Thoracic aorta (tissue), 2 donors: ENCODE measurements around the gene CRIP1. TPM values are rescaled to one million over a fixed set of nuclear protein-coding genes. Genes with fewer than 3 reads are reported as not detected.
A peak's percentile ranks its signal among the peaks of the same experiment; 100 is the strongest.

Experiments
- ATAC-seq: fragments of 150-250 bp; one replicate; pipeline ENCODE4 v1.8.0; 2017; ENCODE audit warnings: low read depth; ENCODE audit not compliant: insufficient number of reproducible peaks, low FRiP score
- DNase-seq: peaks from one replicate; pipeline ENCODE4 v3.0.0-alpha.2; 2020; ENCODE audit warnings: low spot score
- H3K27ac ChIP-seq, 2 donors: fragments of 200-600 bp; sonication (generic); 1 replicate in 1 of 2; 2 replicates in 1 of 2; pipeline ENCODE4 v1.5.1; 2016; ENCODE audit warnings: mild to moderate bottlenecking in 2 of 2, moderate library complexity in 2 of 2
- H3K27me3 ChIP-seq: fragments of 200-600 bp; sonication (generic); replicated peaks from 2 replicates; pipeline ENCODE4 v1.6.0; 2016; ENCODE audit warnings: mild to moderate bottlenecking; ENCODE audit not compliant: insufficient read depth
- H3K36me3 ChIP-seq: fragments of 200-600 bp; sonication (generic); one replicate; pipeline ENCODE4 v1.5.1; 2016
- H3K4me1 ChIP-seq, 2 donors: fragments of 200-600 bp; sonication (generic); 1 replicate in 1 of 2; 2 replicates in 1 of 2; pipeline versions ENCODE4 v1.5.1 to v1.6.0; 2016; ENCODE audit warnings: low read depth in 2 of 2, mild to moderate bottlenecking in 1 of 2; ENCODE audit not compliant: control insufficient read depth in 1 of 2
- H3K4me3 ChIP-seq: fragments of 200-600 bp; sonication (generic); 2 replicates; pipeline ENCODE4 v1.5.1; 2016; ENCODE audit warnings: mild to moderate bottlenecking
- H3K9me3 ChIP-seq: fragments of 200-600 bp; sonication (generic); 2 replicates; pipeline ENCODE4 v1.5.1; 2016
- CTCF ChIP-seq: fragments of 200-600 bp; sonication (generic); IDR thresholded peaks from one replicate; pipeline ENCODE4 v1.5.1; 2019; ENCODE audit warnings: antibody characterized with exemption
- total RNA-seq, 2 donors: library from RNA; depleted of rRNA; stranded (reverse); fragments of >200 nt; gene quantifications; one replicate each; pipeline versions ENCODE4 v1.1.0 to v1.2.3, GENCODE V29; 2016

Gene CRIP1
- total RNA-seq, 2 donors from 2014 or later = 75.4 to 325 TPM

DNA sequence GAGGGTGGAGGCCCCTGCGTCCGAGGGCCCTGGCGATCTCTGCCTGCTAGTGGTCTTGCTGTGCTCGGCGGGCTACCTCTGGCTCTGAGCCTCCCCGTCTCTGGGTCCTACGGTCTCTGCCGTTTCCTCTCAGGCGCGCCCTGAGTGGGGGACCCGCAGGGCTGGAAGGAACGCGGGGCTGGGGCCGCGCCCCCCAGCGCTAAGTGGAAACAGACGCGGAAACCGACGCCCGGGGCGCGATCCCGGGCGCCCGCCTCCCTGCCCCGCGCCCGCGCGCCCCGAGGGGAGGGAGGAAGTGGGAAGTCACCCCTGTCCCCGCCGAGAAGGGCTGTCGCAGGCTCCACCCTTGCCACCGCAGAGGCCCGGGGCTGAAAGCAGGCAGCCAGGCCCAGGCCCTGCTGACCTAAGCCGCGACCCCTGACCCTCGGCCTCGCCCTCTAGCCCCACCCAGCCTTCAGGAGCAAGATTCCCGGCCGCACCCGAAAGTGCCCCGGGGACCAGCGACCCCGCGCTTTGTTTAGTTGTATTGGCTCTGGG is 831 bp downstream of the CRIP1 start:
- H3K9me3 ChIP-seq = no peaks in the 10 kb centered on the region
- peak overlapping the region; percentile 82 for H3K4me3 ChIP-seq
- H3K27ac ChIP-seq = peak overlapping the region; percentile 74 to 100
- no peaks in the 10 kb centered on the region for H3K27me3 ChIP-seq
- H3K4me1 ChIP-seq = peaks cover 38 to 84% of the 10 kb centered on the region in 2 donors
- ATAC-seq = no peak
- H3K36me3 ChIP-seq = no peaks in the 10 kb centered on the region
- no peak for TF ChIP-seq CTCF
- DNase-seq = no peak

- TF ChIP-seq CTCF = no peak
- Histone ChIP-seq H3K27ac (peak overlapping the region; percentile 74 to 100), H3K4me1 (peaks cover 31 to 77% of the 10 kb centered on the region in 2 donors), H3K27me3 (no peaks in the 10 kb centered on the region), H3K36me3 (no peaks in the 10 kb centered on the region), H3K9me3 (no peaks in the 10 kb centered on the region), H3K4me3 (peak overlapping the region; percentile 82)
- ATAC-seq (no peak), DNase-seq (no peak)
Measured at GRCh38 chr14:105487986-105488777, 1.5 kb downstream of the CRIP1 start.

- peak overlapping the region; percentile 83 to 100 for H3K27ac ChIP-seq
- peaks cover 25 to 69% of the 10 kb centered on the region in 2 donors for H3K4me1 ChIP-seq
- no peaks in the 10 kb centered on the region for H3K27me3 ChIP-seq
- DNase-seq (no peak), ATAC-seq (no peak)
- no peaks in the 10 kb centered on the region for H3K9me3 ChIP-seq
- no peak for TF ChIP-seq CTCF
- peak overlapping the region; percentile 82 for H3K4me3 ChIP-seq
- no peaks in the 10 kb centered on the region for H3K36me3 ChIP-seq
Measured at GRCh38 chr14:105488781-105489541, 2.3 kb downstream of the CRIP1 start.

DNA sequence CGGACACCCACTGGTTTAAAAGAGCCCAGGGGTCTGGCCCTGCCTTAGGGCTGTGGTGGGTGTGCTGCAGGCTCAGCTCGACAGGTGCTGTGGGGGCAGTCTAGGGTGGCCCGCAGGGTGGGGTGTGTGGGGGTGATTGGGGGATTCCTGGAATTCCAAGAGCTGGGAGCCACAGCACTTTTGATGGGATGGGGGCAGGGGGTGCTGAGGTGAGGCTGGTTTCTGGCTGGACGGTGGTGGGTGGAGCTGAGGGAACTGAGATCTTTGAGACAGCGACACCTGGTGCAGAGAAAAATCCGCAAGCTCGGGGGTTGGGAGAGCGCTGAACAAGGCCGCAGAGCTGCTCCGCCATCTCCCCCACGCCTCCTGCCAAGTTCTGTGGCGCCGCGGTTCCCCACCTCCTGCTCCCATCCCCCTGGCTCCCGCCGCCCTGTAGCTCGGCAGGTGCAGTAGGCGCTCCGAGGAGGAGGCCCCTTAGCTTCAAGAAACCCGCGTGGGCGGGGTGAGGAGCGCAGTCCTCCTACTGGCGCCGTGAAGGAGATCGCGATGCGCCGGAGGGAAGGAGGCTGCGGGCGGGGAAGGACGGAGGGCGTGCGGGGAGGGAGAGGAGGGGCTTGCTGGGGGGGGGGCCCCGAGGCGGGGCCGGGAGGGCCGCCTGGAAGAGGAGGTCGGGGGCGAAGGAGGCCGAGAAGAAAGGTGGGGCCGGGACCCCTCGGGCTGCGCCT is 3.0 kb downstream of the CRIP1 start:
- Histone ChIP-seq H3K27me3 (no peaks in the 10 kb centered on the region), H3K4me1 (peaks cover 20 to 62% of the 10 kb centered on the region in 2 donors)
- no peak for DNase-seq

More for the DNA sequence above, 3.0 kb downstream of the CRIP1 start:
- peak; percentile 58 for TF ChIP-seq CTCF
- peak overlapping the region; percentile 83 to 100 for H3K27ac ChIP-seq
- no peaks in the 10 kb centered on the region for H3K36me3 ChIP-seq
- peak overlapping the region; percentile 82 for H3K4me3 ChIP-seq
- ATAC-seq = peak; percentile 35
- no peaks in the 10 kb centered on the region for H3K9me3 ChIP-seq
